Measurements from ENCODE around the gene ITPK1.

- TF ChIP-seq CTCF (IDR thresholded peaks at IDR 0.05) (no peak), GABPA (IDR thresholded peaks at IDR 0.05; ENCODE audit: low read depth) (no peak), MXI1 (IDR thresholded peaks at IDR 0.05; ENCODE audit: low read depth, low read length) (no peak)
These were observed 132.8 kb downstream of the ITPK1 start for GRCh38 chr14:92982956-92983355.

Measured in SK-N-SH (cell line).